Measurements from ENCODE around the gene COX15. TPM values are rescaled to one million over a fixed set of nuclear protein-coding genes. Genes with fewer than 3 reads are reported as not detected.

COX15 gene
- total RNA-seq, 4 donors from 2014 or later = 21.0 to 30.5 (median 24.1) TPM

- H3K9me3 ChIP-seq = no peaks in the 10 kb centered on the region
- intact Hi-C loops (cut with DNase I) = no loop called here
- H3K4me3 ChIP-seq = no peak overlapping the region
- WGBS = 56% methylated on average over 4 of the region's 4 CpGs
- H3K4me1 ChIP-seq = no peaks in the 10 kb centered on the region
- TF ChIP-seq POLR2AphosphoS5 (IDR thresholded peaks at IDR 0.05) (no peak), POLR2A (IDR thresholded peaks at IDR 0.05; ENCODE audit: low read depth) (no peak), EP300 (IDR thresholded peaks at IDR 0.05) (no peak), CTCF (IDR thresholded peaks at IDR 0.05) (no peak)
- DNase-seq (ENCODE audit: extremely low spot score) = no peak
- H3K36me3 ChIP-seq = peaks cover 0 to 4% (median 2%) of the 10 kb centered on the region in 4 donors
- no peak overlapping the region for H3K27ac ChIP-seq (replicated peaks in 1 of 4)
- no peaks in the 10 kb centered on the region for H3K27me3 ChIP-seq
Measured at GRCh38 chr10:99765672-99766301, 33.9 kb upstream of the COX15 start.

GRCh38 chr10:99761365-99761764 lies 29.4 kb upstream of the COX15 start:
- Histone ChIP-seq H3K36me3 (peaks cover 21 to 47% (median 36%) of the 10 kb centered on the region in 4 donors), H3K4me3 (no peak overlapping the region), H3K4me1 (no peaks in the 10 kb centered on the region), H3K9me3 (no peaks in the 10 kb centered on the region), H3K27me3 (no peaks in the 10 kb centered on the region), H3K27ac (replicated peaks in 1 of 4) (no peak overlapping the region)
- TF ChIP-seq EP300 (IDR thresholded peaks at IDR 0.05) = no peak
- TF ChIP-seq POLR2A (IDR thresholded peaks at IDR 0.05; ENCODE audit: low read depth) = no peak
- TF ChIP-seq CTCF (IDR thresholded peaks at IDR 0.05) = no peak
- TF ChIP-seq POLR2AphosphoS5 (IDR thresholded peaks at IDR 0.05) = no peak
- intact Hi-C loops (cut with DNase I) = no loop called here
- DNase-seq (ENCODE audit: extremely low spot score) = no peak

- Histone ChIP-seq H3K27me3 (no peaks in the 10 kb centered on the region), H3K9me3 (no peaks in the 10 kb centered on the region), H3K27ac (replicated peaks in 1 of 4) (no peak overlapping the region), H3K4me1 (no peaks in the 10 kb centered on the region), H3K4me3 (no peak overlapping the region), H3K36me3 (peaks cover 24 to 58% (median 47%) of the 10 kb centered on the region in 4 donors)
- no peak for TF ChIP-seq POLR2A (IDR thresholded peaks at IDR 0.05; ENCODE audit: low read depth)
- no peak for TF ChIP-seq CTCF (IDR thresholded peaks at IDR 0.05)
- TF ChIP-seq EP300 (IDR thresholded peaks at IDR 0.05) = no peak
- TF ChIP-seq POLR2AphosphoS5 (IDR thresholded peaks at IDR 0.05) = no peak
- 92% methylated on average over 1 of the region's 1 CpG for WGBS
- no peak for DNase-seq (ENCODE audit: extremely low spot score)
- intact Hi-C loops (cut with DNase I) = no loop called here
Measured at GRCh38 chr10:99760321-99760720, 28.4 kb upstream of the COX15 start.

- Histone ChIP-seq H3K4me3 (no peak overlapping the region), H3K36me3 (peaks cover 37 to 76% (median 64%) of the 10 kb centered on the region in 4 donors), H3K4me1 (no peaks in the 10 kb centered on the region), H3K27me3 (no peaks in the 10 kb centered on the region), H3K9me3 (no peaks in the 10 kb centered on the region), H3K27ac (replicated peaks in 1 of 4) (peak overlapping the region in 1 of 4 donors; percentile 13)
- DNase-seq (ENCODE audit: extremely low spot score) = no peak
- 86% methylated on average over 2 of the region's 2 CpGs for WGBS
- TF ChIP-seq POLR2AphosphoS5 (IDR thresholded peaks at IDR 0.05) (no peak), CTCF (IDR thresholded peaks at IDR 0.05) (no peak), EP300 (IDR thresholded peaks at IDR 0.05) (no peak), POLR2A (IDR thresholded peaks at IDR 0.05; ENCODE audit: low read depth) (no peak)
- intact Hi-C loops (cut with DNase I) = no loop called here
Measured at GRCh38 chr10:99758211-99758891, 26.4 kb upstream of the COX15 start.
